Heart right ventricle (tissue), 16 donors: Measurements from ENCODE around the gene GUF1. TPM values are rescaled to one million over a fixed set of nuclear protein-coding genes. Genes with fewer than 3 reads are reported as not detected.

Experiments used
- ATAC-seq, 8 donors: fragments of 200-7000 bp; cut with Tn5 transposase; one replicate each; pipeline ENCODE4 v1.9.1; 2020; ENCODE audit warnings: mild to moderate bottlenecking in 8 of 8, moderate library complexity in 8 of 8, moderate number of reproducible peaks in 1 of 8
- DNase-seq, 2 donors: peaks; one replicate each; pipeline ENCODE4 v3.0.0-alpha.2; 2020
- H3K27ac ChIP-seq, 10 donors: fragments of 200-600 bp; sonication (generic) in 2 of 10; one replicate each; pipeline versions ENCODE4 v1.5.0 to v1.8.0; 2020 to 2022; ENCODE audit warnings: mild to moderate bottlenecking in 3 of 10
- H3K27me3 ChIP-seq, 7 donors: fragments of 200-600 bp; one replicate each; pipeline ENCODE4 v1.8.0; 2021 to 2022; ENCODE audit warnings: mild to moderate bottlenecking in 2 of 7
- H3K36me3 ChIP-seq, 9 donors: fragments of 200-600 bp; sonication (generic) in 1 of 9; one replicate each; pipeline versions ENCODE4 v1.5.0 to v1.8.0; 2020 to 2022; ENCODE audit warnings: mild to moderate bottlenecking in 2 of 9
- H3K4me1 ChIP-seq, 9 donors: fragments of 200-600 bp; sonication (generic) in 1 of 9; one replicate each; pipeline versions ENCODE4 v1.5.0 to v1.8.0; 2020 to 2022; ENCODE audit warnings: mild to moderate bottlenecking in 4 of 9
- H3K4me3 ChIP-seq, 10 donors: fragments of 200-600 bp; sonication (generic) in 2 of 10; one replicate each; pipeline versions ENCODE4 v1.5.0 to v1.8.0; 2020 to 2022; ENCODE audit warnings: mild to moderate bottlenecking in 7 of 10, moderate library complexity in 2 of 10
- H3K9me3 ChIP-seq, 11 donors: fragments of 200-600 bp in 10 of 11; sonication (generic) in 2 of 11; one replicate each; pipeline versions ENCODE4 v1.5.0 to v1.8.0; 2013 to 2022; ENCODE audit warnings: mild to moderate bottlenecking in 2 of 11, control low read depth in 1 of 11, moderate library complexity in 1 of 11
- WGBS, 2 donors: extraction: QIAGEN DNeasy Blood & Tissue Kit; methylation state at CpG; one replicate each; pipeline ENCODE4 v1.1.7; 2013; ENCODE audit warnings: inconsistent platforms in 1 of 2; 5-methylcytosine and 5-hydroxymethylcytosine counted together
- intact Hi-C, 10 donors: fragments of 100-400 bp; cut with DNase I; formaldehyde crosslinking; loops; one replicate each; pipeline versions ENCODE4 v1.11.1 to v1.14.2; 2022
- polyA plus RNA-seq, 2 donors: library from polyadenylated mRNA; stranded (reverse); fragments of 200-250 nt; gene quantifications; one replicate each; pipeline ENCODE4 v1.2.3, GENCODE V29; 2013
- total RNA-seq, 10 donors: library from RNA; stranded (reverse); fragmentation: NEBNext Ultra II Directional in 3 of 10; extraction: Animal tissue kit (Norgen Biotek cat#: 25700) in 3 of 10; gene quantifications; one replicate each; pipeline versions ENCODE4 v1.2.1 to v1.2.4, GENCODE V29; 2021 to 2023
- TF ChIP-seq, protein P1 (sequence below), 9 donors: fragments of 200-600 bp; sonication (generic) in 2 of 9; IDR thresholded peaks; one replicate each; pipeline versions ENCODE4 v1.5.0 to v1.8.0; 2021 to 2022; ENCODE audit warnings: antibody characterized with exemption in 9 of 9, mild to moderate bottlenecking in 5 of 9, moderate library complexity in 1 of 9
- donor health status: Arrhythmogenic right ventricular cardiomyopathy.
- donor health status: ischemic (EF 13 %, LVEDD 7.1; RV severe dilation, severe dysfunction).
- donor health status: healthy with polysubstance abuse.
- donor health status: DM: no; HTN: yes; CAD: no.
- donor health status: DM: no; HTN: no; CAD: no.
- donor health status: ischemic (EF 25% LVEDD 6.9; RV normal size, moderate dysfunction).
- donor health status: ischemic (EF 25% LVEDD 5.7; RV mildly dilated, moderate dysfunction).
- donor health status: healthy.
- donor health status: DM: yes; HTN: yes; CAD: no.
- donor health status: Ischemic cardiomyopathy.
- donor health status: ischemic (EF 35%, LVEDD 5.7; RV mildly dilated, moderate dysfunction).
- donor health status: nonischemic (EF 11% LVEDD 7.7; RV severe dilation, severe dysfunction).
- donor health status: DM: yes; HTN: yes; CAD: no.
- donor health status: PGD.
- donor health status: ischemic (EF 29% LVEDD 5.4; RV normal size, mild dysfunction).
- donor health status: nonischemic (EF 23%, LVEDD 6.1; RV moderate dilation, normal function).

Gene GUF1
- total and polyA plus RNA-seq, 12 donors = 10.0 to 29.6 (median 24.2) TPM

DNA sequence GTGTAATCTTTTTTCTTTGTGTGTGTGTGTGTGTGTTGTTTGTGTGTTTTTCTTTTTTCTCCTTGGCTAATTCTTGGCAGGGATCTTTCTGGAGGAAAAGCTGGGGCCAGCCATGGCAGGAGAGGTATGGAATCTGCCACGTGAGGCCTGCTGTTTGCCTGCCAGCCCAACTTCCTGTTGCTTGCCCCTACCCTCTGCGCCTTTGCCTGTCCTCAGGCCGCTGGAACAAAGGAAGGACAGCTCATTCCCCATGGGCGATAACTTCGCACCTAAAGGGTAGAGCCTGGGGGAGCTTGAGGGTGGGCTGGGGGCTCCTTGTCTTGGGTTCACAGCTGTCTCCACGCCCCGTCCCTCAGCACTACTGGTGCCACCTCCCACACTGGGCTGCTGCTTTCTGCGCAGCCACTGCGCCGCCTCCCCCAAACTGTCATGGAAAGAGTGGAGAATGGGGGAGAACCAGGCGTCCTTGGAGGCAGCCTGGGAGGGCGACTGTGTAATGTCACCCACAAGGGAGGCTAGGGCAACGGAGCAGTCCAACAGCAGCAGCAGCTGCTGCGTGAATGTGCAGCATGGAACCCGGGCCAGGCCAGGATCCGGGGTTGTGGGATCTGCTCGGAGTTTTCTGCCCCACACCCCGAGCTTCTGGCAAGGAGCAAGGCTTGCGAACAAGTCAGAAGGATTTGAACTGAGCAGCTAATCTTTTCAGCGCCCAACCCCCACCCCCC, 14.5 kb upstream of the GUF1 start:
- H3K36me3 ChIP-seq = no peaks in the 10 kb centered on the region
- TF ChIP-seq, protein P1, sequence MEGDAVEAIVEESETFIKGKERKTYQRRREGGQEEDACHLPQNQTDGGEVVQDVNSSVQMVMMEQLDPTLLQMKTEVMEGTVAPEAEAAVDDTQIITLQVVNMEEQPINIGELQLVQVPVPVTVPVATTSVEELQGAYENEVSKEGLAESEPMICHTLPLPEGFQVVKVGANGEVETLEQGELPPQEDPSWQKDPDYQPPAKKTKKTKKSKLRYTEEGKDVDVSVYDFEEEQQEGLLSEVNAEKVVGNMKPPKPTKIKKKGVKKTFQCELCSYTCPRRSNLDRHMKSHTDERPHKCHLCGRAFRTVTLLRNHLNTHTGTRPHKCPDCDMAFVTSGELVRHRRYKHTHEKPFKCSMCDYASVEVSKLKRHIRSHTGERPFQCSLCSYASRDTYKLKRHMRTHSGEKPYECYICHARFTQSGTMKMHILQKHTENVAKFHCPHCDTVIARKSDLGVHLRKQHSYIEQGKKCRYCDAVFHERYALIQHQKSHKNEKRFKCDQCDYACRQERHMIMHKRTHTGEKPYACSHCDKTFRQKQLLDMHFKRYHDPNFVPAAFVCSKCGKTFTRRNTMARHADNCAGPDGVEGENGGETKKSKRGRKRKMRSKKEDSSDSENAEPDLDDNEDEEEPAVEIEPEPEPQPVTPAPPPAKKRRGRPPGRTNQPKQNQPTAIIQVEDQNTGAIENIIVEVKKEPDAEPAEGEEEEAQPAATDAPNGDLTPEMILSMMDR (IDR thresholded peaks at IDR 0.05) = no peak
- intact Hi-C loops = no loop called here
- ATAC-seq (no peak), DNase-seq (no peak)
- H3K4me1 ChIP-seq = no peaks in the 10 kb centered on the region
- WGBS, 2 donors = 84 to 91% methylated on average over 20 of the region's 20 CpGs
- no peak overlapping the region for H3K4me3 ChIP-seq
- H3K27ac ChIP-seq = no peak overlapping the region
- H3K9me3 ChIP-seq = no peaks in the 10 kb centered on the region
- H3K27me3 ChIP-seq = no peaks in the 10 kb centered on the region

DNA sequence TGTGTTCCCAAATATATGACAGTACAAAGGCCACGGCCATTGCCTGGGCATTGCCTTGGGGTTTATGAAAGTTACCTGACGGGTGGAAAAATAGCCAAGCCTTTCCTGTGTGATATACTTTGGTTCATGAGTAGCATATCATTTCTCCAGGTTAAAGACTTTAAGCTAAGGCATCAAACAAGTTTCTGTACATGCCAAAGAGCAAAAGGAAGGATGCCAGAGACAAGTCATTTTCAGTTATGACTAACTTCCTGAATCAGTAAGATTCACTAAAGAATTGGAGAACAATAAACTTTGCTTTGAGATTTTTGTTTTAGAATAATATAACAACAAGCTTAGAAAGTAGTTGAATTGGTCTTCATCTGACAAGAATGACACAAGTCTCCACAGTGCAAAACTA, 9.7 kb upstream of the GUF1 start:
- intact Hi-C loops = no loop called here
- 39 to 68% methylated on average over 2 of the region's 2 CpGs for WGBS, 2 donors
- TF ChIP-seq, protein P1 (IDR thresholded peaks at IDR 0.05) = no peak
- H3K9me3 ChIP-seq = no peaks in the 10 kb centered on the region
- H3K4me1 ChIP-seq = no peaks in the 10 kb centered on the region
- H3K4me3 ChIP-seq = no peak overlapping the region
- no peaks in the 10 kb centered on the region for H3K27me3 ChIP-seq
- DNase-seq = no peak
- H3K27ac ChIP-seq = no peak overlapping the region
- H3K36me3 ChIP-seq = no peaks in the 10 kb centered on the region
- ATAC-seq = no peak

DNA sequence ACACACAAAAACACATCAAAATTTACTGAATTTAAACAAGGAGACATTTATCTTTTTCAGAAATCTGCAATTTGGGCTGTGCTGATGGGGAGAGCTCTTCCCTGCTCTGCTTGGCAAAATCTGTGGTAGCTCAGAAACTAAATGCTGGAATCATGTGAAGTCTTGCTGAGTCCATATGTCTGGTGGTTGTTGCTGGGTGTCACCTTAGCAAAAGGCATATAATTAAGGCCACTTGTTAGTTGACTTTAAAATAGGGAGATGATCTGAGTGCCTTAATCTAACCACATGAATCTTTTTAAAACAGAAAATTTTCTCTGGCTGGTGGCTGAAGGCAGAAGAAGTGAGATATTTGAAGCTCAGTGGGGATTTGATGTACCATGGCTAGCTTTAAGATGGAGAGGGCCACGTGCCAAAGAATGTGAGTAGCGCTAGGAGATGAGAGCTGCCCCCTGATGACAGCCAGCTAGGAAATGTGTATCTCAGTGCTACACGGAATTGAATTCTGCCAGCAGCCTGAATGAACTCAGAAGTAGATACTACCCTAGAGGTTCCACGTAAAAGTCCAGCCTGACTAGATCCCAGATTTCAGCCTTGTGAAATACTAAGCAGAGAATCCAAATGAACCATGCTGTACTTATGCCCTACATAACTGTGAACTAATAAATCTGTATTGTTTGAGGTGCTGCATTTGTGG, 7.6 kb upstream of the GUF1 start:
- H3K27ac ChIP-seq = no peak overlapping the region
- H3K27me3 ChIP-seq = no peaks in the 10 kb centered on the region
- intact Hi-C loops = no loop called here
- H3K9me3 ChIP-seq = no peaks in the 10 kb centered on the region
- WGBS, 2 donors = 30 to 32% methylated on average over 4 of the region's 4 CpGs
- ATAC-seq (peak in 3 of 8 donors; percentile 41 to 59 (median 49)), DNase-seq (no peak)
- no peaks in the 10 kb centered on the region for H3K36me3 ChIP-seq
- TF ChIP-seq, protein P1 (IDR thresholded peaks at IDR 0.05) = no peak
- no peaks in the 10 kb centered on the region for H3K4me1 ChIP-seq
- no peak overlapping the region for H3K4me3 ChIP-seq

DNA sequence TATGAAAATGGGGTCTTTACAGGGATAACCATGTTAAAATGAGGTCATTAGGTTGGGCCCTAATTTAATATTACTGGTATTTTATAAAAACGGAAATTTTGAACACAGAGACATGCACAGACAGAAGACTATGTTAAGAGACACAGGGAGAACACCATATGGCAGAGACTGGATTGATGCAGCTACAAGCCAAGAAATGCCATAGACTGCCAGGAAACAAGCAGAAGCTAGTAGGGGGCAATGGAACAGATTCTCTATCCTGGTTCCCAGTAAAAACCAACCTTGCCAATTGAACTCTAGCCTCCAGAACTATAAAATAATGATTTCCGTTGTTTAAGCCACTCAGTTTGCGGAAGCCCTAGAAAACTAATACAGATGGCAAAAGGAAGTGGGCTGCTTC, 6.6 kb upstream of the GUF1 start:
- TF ChIP-seq, protein P1 (IDR thresholded peaks at IDR 0.05) = no peak
- no peaks in the 10 kb centered on the region for H3K4me1 ChIP-seq
- no peak overlapping the region for H3K27ac ChIP-seq
- intact Hi-C loops = no loop called here
- H3K4me3 ChIP-seq = no peak overlapping the region
- H3K9me3 ChIP-seq = no peaks in the 10 kb centered on the region
- WGBS, 2 donors = 79 to 85% methylated on average over 3 of the region's 3 CpGs
- ATAC-seq = no peak
- DNase-seq = no peak
- no peaks in the 10 kb centered on the region for H3K27me3 ChIP-seq
- no peaks in the 10 kb centered on the region for H3K36me3 ChIP-seq
